SK-N-SH treated with all-trans-retinoic acid at 6 μM for 48 hours (cell line): Measurements from ENCODE around the gene DNAJC27.

Experiments
- ATAC-seq: fragments of 200-7000 bp; cut with Tn5 transposase; 3 replicates; pipeline ENCODE4 v1.9.1; 2020; ENCODE audit warnings: mild to moderate bottlenecking, moderate library complexity
- ARNTL ChIP-seq: fragments of 450-650 bp; formaldehyde crosslinking; IDR thresholded peaks from 2 replicates; pipeline ENCODE4 v1.5.0; 2020; ENCODE audit warnings: low read depth, mild to moderate bottlenecking, moderate library complexity, borderline replicate concordance
- BACH2 ChIP-seq: fragments of 250-450 bp; sonication (Bioruptor Pico); IDR thresholded peaks from 2 replicates; pipeline ENCODE4 v1.9.0; 2021; ENCODE audit warnings: mild to moderate bottlenecking, borderline replicate concordance
- CSDC2 ChIP-seq: fragments of 250-450 bp; sonication (Bioruptor Pico); IDR thresholded peaks from 2 replicates; pipeline ENCODE4 v1.5.0; 2020; ENCODE audit warnings: mild to moderate bottlenecking, moderate library complexity
- ESRRG ChIP-seq: fragments of 250-450 bp; sonication (Bioruptor Pico); IDR thresholded peaks from 2 replicates; pipeline ENCODE4 v1.6.1; 2021; ENCODE audit warnings: mild to moderate bottlenecking
- GLIS3 ChIP-seq: fragments of 250-450 bp; sonication (Bioruptor Pico); IDR thresholded peaks from 2 replicates; pipeline ENCODE4 v1.5.0; 2020; ENCODE audit warnings: mild to moderate bottlenecking, moderate library complexity
- ISL1 ChIP-seq: fragments of 250-450 bp; sonication (Bioruptor Pico); IDR thresholded peaks from 2 replicates; pipeline ENCODE4 v2.1.2; 2022; ENCODE audit warnings: mild to moderate bottlenecking, moderate library complexity
- OSR1 ChIP-seq: fragments of 250-450 bp; sonication (Bioruptor Pico); IDR thresholded peaks from 2 replicates; pipeline ENCODE4 v1.8.0; 2022; ENCODE audit warnings: moderate library complexity, mild to moderate bottlenecking, inconsistent platforms
- POU6F1 ChIP-seq: fragments of 250-450 bp; sonication (Bioruptor Pico); IDR thresholded peaks from 2 replicates; pipeline ENCODE4 v1.8.0; 2021; ENCODE audit warnings: low read depth, mild to moderate bottlenecking, moderate library complexity, borderline replicate concordance
- PPARA ChIP-seq: fragments of 250-450 bp; sonication (Bioruptor Pico); IDR thresholded peaks from 2 replicates; pipeline ENCODE4 v1.5.0; 2020; ENCODE audit warnings: mild to moderate bottlenecking, borderline replicate concordance
- RARB ChIP-seq: fragments of 250-450 bp; sonication (Bioruptor Pico); IDR thresholded peaks from 2 replicates; pipeline ENCODE4 v1.8.0; 2021; ENCODE audit warnings: mild to moderate bottlenecking, moderate library complexity
- SNAI2 ChIP-seq: fragments of 250-450 bp; sonication (Bioruptor Pico); IDR thresholded peaks from 2 replicates; pipeline ENCODE4 v1.5.0; 2020; ENCODE audit warnings: mild to moderate bottlenecking, moderate library complexity
- TCF4 ChIP-seq: fragments of 250-450 bp; sonication (Bioruptor Pico); IDR thresholded peaks from 2 replicates; pipeline ENCODE4 v1.8.0; 2021; ENCODE audit warnings: mild to moderate bottlenecking, moderate library complexity, borderline replicate concordance
- TOX ChIP-seq: fragments of 250-450 bp; sonication (Bioruptor Pico); IDR thresholded peaks from 2 replicates; pipeline ENCODE4 v1.8.0; 2021; ENCODE audit warnings: mild to moderate bottlenecking, moderate library complexity, borderline replicate concordance
- ZC3H10 ChIP-seq: fragments of 250-450 bp; sonication (Bioruptor Pico); IDR thresholded peaks from 2 replicates; pipeline ENCODE4 v1.5.1; 2021; ENCODE audit warnings: mild to moderate bottlenecking, moderate library complexity
- ZFP3 ChIP-seq: fragments of 250-450 bp; sonication (Bioruptor Pico); IDR thresholded peaks from 2 replicates; pipeline ENCODE4 v1.5.0; 2020; ENCODE audit warnings: mild to moderate bottlenecking, moderate library complexity
- ZFP30 ChIP-seq: fragments of 450-650 bp; formaldehyde crosslinking; IDR thresholded peaks from 2 replicates; pipeline ENCODE4 v1.5.0; 2022; ENCODE audit warnings: mild to moderate bottlenecking, moderate library complexity
- ZNF565 ChIP-seq: fragments of 450-650 bp; formaldehyde crosslinking; conservative IDR thresholded peaks from 2 replicates; pipeline ENCODE4 v1.5.0; 2020; ENCODE audit warnings: low read depth, mild to moderate bottlenecking, moderate library complexity
- ZNF70 ChIP-seq: fragments of 450-650 bp; formaldehyde crosslinking; IDR thresholded peaks from 2 replicates; pipeline ENCODE4 v1.5.0; 2020; ENCODE audit warnings: mild to moderate bottlenecking, moderate library complexity
- ZNF8 ChIP-seq: fragments of 450-650 bp; formaldehyde crosslinking; IDR thresholded peaks from 2 replicates; pipeline ENCODE4 v1.5.0; 2020; ENCODE audit warnings: mild to moderate bottlenecking, moderate library complexity
- TF ChIP-seq, protein P1 (sequence below): fragments of 250-450 bp; sonication (Bioruptor Pico); IDR thresholded peaks from 2 replicates; pipeline ENCODE4 v1.5.1; 2020; ENCODE audit warnings: low read depth, mild to moderate bottlenecking, moderate library complexity
- TF ChIP-seq, protein P2 (sequence below): fragments of 250-450 bp; sonication (Bioruptor Pico); IDR thresholded peaks from 2 replicates; pipeline ENCODE4 v1.5.0; 2020; ENCODE audit warnings: mild to moderate bottlenecking, moderate library complexity
- TF ChIP-seq, protein P3 (sequence below): fragments of 250-450 bp; sonication (Bioruptor Pico); IDR thresholded peaks from 2 replicates; pipeline ENCODE4 v1.8.0; 2020; ENCODE audit warnings: mild to moderate bottlenecking, moderate library complexity, borderline replicate concordance

The DNAJC27 gene

GRCh38 chr2:24955921-24956320, 15.8 kb downstream of the DNAJC27 start:
- ATAC-seq = no peak
- TF ChIP-seq POU6F1 (CRISPR knock-in tag) (no peak), GLIS3 (CRISPR knock-in tag) (no peak), TCF4 (CRISPR knock-in tag) (no peak), ISL1 (no peak), ZFP3 (no peak), ESRRG (CRISPR knock-in tag) (no peak), SNAI2 (no peak), TOX (CRISPR knock-in tag) (no peak), ZNF70 (CRISPR knock-in tag) (no peak), ZFP30 (CRISPR knock-in tag) (no peak), BACH2 (CRISPR knock-in tag) (no peak), CSDC2 (no peak), ZC3H10 (CRISPR knock-in tag) (no peak), ARNTL (CRISPR knock-in tag) (no peak)
- TF ChIP-seq, protein P1, sequence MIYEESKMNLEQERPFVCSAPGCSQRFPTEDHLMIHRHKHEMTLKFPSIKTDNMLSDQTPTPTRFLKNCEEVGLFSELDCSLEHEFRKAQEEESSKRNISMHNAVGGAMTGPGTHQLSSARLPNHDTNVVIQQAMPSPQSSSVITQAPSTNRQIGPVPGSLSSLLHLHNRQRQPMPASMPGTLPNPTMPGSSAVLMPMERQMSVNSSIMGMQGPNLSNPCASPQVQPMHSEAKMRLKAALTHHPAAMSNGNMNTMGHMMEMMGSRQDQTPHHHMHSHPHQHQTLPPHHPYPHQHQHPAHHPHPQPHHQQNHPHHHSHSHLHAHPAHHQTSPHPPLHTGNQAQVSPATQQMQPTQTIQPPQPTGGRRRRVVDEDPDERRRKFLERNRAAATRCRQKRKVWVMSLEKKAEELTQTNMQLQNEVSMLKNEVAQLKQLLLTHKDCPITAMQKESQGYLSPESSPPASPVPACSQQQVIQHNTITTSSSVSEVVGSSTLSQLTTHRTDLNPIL (CRISPR knock-in tag) = no peak
- TF ChIP-seq, protein P2, sequence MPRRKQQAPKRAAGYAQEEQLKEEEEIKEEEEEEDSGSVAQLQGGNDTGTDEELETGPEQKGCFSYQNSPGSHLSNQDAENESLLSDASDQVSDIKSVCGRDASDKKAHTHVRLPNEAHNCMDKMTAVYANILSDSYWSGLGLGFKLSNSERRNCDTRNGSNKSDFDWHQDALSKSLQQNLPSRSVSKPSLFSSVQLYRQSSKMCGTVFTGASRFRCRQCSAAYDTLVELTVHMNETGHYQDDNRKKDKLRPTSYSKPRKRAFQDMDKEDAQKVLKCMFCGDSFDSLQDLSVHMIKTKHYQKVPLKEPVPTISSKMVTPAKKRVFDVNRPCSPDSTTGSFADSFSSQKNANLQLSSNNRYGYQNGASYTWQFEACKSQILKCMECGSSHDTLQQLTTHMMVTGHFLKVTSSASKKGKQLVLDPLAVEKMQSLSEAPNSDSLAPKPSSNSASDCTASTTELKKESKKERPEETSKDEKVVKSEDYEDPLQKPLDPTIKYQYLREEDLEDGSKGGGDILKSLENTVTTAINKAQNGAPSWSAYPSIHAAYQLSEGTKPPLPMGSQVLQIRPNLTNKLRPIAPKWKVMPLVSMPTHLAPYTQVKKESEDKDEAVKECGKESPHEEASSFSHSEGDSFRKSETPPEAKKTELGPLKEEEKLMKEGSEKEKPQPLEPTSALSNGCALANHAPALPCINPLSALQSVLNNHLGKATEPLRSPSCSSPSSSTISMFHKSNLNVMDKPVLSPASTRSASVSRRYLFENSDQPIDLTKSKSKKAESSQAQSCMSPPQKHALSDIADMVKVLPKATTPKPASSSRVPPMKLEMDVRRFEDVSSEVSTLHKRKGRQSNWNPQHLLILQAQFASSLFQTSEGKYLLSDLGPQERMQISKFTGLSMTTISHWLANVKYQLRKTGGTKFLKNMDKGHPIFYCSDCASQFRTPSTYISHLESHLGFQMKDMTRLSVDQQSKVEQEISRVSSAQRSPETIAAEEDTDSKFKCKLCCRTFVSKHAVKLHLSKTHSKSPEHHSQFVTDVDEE (CRISPR knock-in tag) = no peak

- TF ChIP-seq TOX (CRISPR knock-in tag) = no peak
- no peak for TF ChIP-seq ARNTL (CRISPR knock-in tag)
- TF ChIP-seq RARB (CRISPR knock-in tag) = no peak
- no peak for TF ChIP-seq ZNF8 (CRISPR knock-in tag)
- TF ChIP-seq ZNF565 (CRISPR knock-in tag) = no peak
- ATAC-seq = no peak
Measured at GRCh38 chr2:24955232-24955631, 16.5 kb downstream of the DNAJC27 start.

- TF ChIP-seq GLIS3 (CRISPR knock-in tag) (no peak), RARB (CRISPR knock-in tag) (no peak), ZNF565 (CRISPR knock-in tag) (no peak), ISL1 (no peak), BACH2 (CRISPR knock-in tag) (no peak), ZC3H10 (CRISPR knock-in tag) (no peak), TCF4 (CRISPR knock-in tag) (no peak), ZFP3 (no peak), ARNTL (CRISPR knock-in tag) (no peak), ESRRG (CRISPR knock-in tag) (no peak), TOX (CRISPR knock-in tag) (no peak), SNAI2 (no peak), ZNF8 (CRISPR knock-in tag) (no peak), OSR1 (CRISPR knock-in tag) (no peak), PPARA (CRISPR knock-in tag) (no peak)
- TF ChIP-seq, protein P3, sequence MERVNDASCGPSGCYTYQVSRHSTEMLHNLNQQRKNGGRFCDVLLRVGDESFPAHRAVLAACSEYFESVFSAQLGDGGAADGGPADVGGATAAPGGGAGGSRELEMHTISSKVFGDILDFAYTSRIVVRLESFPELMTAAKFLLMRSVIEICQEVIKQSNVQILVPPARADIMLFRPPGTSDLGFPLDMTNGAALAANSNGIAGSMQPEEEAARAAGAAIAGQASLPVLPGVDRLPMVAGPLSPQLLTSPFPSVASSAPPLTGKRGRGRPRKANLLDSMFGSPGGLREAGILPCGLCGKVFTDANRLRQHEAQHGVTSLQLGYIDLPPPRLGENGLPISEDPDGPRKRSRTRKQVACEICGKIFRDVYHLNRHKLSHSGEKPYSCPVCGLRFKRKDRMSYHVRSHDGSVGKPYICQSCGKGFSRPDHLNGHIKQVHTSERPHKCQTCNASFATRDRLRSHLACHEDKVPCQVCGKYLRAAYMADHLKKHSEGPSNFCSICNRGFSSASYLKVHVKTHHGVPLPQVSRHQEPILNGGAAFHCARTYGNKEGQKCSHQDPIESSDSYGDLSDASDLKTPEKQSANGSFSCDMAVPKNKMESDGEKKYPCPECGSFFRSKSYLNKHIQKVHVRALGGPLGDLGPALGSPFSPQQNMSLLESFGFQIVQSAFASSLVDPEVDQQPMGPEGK = no peak
- TF ChIP-seq, protein P2 (CRISPR knock-in tag) = no peak
- TF ChIP-seq, protein P1 (CRISPR knock-in tag) = no peak
- no peak for ATAC-seq
Measured at GRCh38 chr2:24950102-24950501, 21.7 kb downstream of the DNAJC27 start.
